ENCODE measurements around the gene CLPSL1. TPM values are rescaled to one million over a fixed set of nuclear protein-coding genes. Genes with fewer than 3 reads are reported as not detected.

The CLPSL1 gene
- total RNA-seq, 1 donor, result not detected

GRCh38 chr6:35804996-35805736 is 24.3 kb downstream of the CLPSL1 start, which contains the start of gene LHFPL5:
Gene LHFPL5 (plus strand): TSS chr6:35805352. CDS start chr6:35805671, 319 bp downstream.
- no peaks in the 10 kb centered on the region for H3K4me1 ChIP-seq (ENCODE audit: insufficient read depth, low read length)
- no peak within 1 kb of the TSS for H2AFZ ChIP-seq (ENCODE audit: low read length)
- no peaks in the 10 kb centered on the region for H3K79me2 ChIP-seq (ENCODE audit: insufficient read depth, low read length)
- no peaks in the 10 kb centered on the region for H3K36me3 ChIP-seq (ENCODE audit: insufficient read depth, low read length)
- H3K27me3 ChIP-seq (ENCODE audit: insufficient read depth, low read length), result no peaks in the 10 kb centered on the region
- TF ChIP-seq, protein P1, sequence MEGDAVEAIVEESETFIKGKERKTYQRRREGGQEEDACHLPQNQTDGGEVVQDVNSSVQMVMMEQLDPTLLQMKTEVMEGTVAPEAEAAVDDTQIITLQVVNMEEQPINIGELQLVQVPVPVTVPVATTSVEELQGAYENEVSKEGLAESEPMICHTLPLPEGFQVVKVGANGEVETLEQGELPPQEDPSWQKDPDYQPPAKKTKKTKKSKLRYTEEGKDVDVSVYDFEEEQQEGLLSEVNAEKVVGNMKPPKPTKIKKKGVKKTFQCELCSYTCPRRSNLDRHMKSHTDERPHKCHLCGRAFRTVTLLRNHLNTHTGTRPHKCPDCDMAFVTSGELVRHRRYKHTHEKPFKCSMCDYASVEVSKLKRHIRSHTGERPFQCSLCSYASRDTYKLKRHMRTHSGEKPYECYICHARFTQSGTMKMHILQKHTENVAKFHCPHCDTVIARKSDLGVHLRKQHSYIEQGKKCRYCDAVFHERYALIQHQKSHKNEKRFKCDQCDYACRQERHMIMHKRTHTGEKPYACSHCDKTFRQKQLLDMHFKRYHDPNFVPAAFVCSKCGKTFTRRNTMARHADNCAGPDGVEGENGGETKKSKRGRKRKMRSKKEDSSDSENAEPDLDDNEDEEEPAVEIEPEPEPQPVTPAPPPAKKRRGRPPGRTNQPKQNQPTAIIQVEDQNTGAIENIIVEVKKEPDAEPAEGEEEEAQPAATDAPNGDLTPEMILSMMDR (IDR thresholded peaks at IDR 0.05; ENCODE audit: extremely low read depth, low read depth, low read length), result no peak
- peak within 1 kb of the TSS; percentile 70 for H3K4me2 ChIP-seq (ENCODE audit: insufficient read depth, low read length)
- no peak within 1 kb of the TSS for H3K4me3 ChIP-seq (ENCODE audit: insufficient read depth, low read length)
- H3K9me3 ChIP-seq (ENCODE audit: low read depth, low read length), result no peaks in the 10 kb centered on the region
- peak; percentile 93 for DNase-seq (ENCODE audit: insufficient read length, low spot score, missing footprints)
- no peaks in the 10 kb centered on the region for H4K20me1 ChIP-seq (ENCODE audit: insufficient read depth, low read length)
- no peak within 1 kb of the TSS for H3K27ac ChIP-seq (ENCODE audit: low read depth, low read length)

- DNase-seq (ENCODE audit: insufficient read length, low spot score, missing footprints), result no peak
- Histone ChIP-seq H3K4me3 (ENCODE audit: insufficient read depth, low read length) (no peak overlapping the region), H3K36me3 (ENCODE audit: insufficient read depth, low read length) (no peaks in the 10 kb centered on the region), H3K27me3 (ENCODE audit: insufficient read depth, low read length) (no peaks in the 10 kb centered on the region), H3K27ac (ENCODE audit: low read depth, low read length) (no peak overlapping the region), H4K20me1 (ENCODE audit: insufficient read depth, low read length) (no peaks in the 10 kb centered on the region), H3K4me1 (ENCODE audit: insufficient read depth, low read length) (peaks cover 4% of the 10 kb centered on the region), H3K4me2 (ENCODE audit: insufficient read depth, low read length) (no peak overlapping the region), H3K79me2 (ENCODE audit: insufficient read depth, low read length) (no peaks in the 10 kb centered on the region), H2AFZ (ENCODE audit: low read length) (no peak overlapping the region), H3K9me3 (ENCODE audit: low read depth, low read length) (no peaks in the 10 kb centered on the region)
- TF ChIP-seq, protein P1 (IDR thresholded peaks at IDR 0.05; ENCODE audit: extremely low read depth, low read depth, low read length), result no peak
Observed at GRCh38 chr6:35808688-35809087, 27.9 kb downstream of the CLPSL1 start.

DNA sequence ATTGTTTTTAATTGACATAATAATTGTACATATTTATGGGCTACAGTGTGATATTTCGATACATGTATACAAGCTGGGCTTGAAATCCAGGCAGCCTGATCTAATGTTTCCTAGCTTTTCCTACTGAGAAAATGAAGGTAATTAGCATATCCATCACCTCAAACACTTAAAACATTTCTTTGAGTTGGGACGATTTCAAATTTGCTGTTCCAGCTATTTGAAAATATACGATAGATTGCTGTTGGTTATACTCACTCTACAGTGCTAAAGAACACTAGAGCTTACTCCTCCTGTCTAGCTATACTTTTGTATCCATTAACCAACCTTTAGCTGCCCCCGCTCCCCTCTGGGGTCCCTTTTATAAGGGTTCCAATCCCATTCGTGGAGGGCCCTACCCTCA is 29.0 kb downstream of the CLPSL1 start:
- Histone ChIP-seq H3K79me2 (ENCODE audit: insufficient read depth, low read length) (no peaks in the 10 kb centered on the region), H3K27ac (ENCODE audit: low read depth, low read length) (no peak overlapping the region), H3K27me3 (ENCODE audit: insufficient read depth, low read length) (no peaks in the 10 kb centered on the region), H3K36me3 (ENCODE audit: insufficient read depth, low read length) (no peaks in the 10 kb centered on the region), H4K20me1 (ENCODE audit: insufficient read depth, low read length) (no peaks in the 10 kb centered on the region), H3K4me3 (ENCODE audit: insufficient read depth, low read length) (no peak overlapping the region), H2AFZ (ENCODE audit: low read length) (no peak overlapping the region), H3K9me3 (ENCODE audit: low read depth, low read length) (no peaks in the 10 kb centered on the region), H3K4me2 (ENCODE audit: insufficient read depth, low read length) (no peak overlapping the region), H3K4me1 (ENCODE audit: insufficient read depth, low read length) (peaks cover 4% of the 10 kb centered on the region)
- DNase-seq (ENCODE audit: insufficient read length, low spot score, missing footprints), result no peak
- TF ChIP-seq, protein P1 (IDR thresholded peaks at IDR 0.05; ENCODE audit: extremely low read depth, low read depth, low read length), result no peak

DNA sequence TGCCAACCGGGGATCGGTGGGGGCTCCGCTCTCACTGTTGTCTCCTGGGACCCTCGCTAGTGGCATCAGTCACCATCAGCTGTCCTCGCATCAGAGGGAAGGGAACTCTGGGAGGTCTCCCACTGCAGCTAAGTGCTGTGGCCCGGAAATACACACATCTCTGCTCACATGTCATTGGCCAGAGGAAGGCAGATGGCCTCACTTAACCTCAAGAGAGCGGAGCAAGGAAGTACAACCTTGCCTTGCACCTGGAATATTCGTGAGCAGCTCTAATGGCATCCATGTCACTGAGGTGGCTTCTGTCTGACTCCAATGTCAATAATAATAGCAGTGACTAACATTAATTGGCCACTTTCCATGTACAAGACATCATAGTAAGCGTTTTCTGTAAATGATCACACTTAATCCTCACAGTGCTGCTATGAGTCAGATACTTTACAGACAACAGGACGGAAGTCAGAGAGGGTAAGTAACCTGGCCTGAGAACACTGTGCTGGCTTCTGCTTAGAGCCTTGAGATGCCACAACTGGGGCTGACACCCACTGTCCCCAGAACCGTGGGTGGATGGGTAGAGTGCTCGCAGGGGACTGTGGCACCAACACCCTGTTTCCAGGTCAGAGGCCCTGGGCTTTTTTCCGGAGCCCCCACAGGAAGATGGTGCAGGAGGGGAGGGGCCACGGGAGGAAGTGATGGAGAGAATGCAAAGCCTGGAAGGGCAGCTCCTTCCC is 30.3 kb downstream of the CLPSL1 start:
- H3K27me3 ChIP-seq (ENCODE audit: insufficient read depth, low read length), result no peaks in the 10 kb centered on the region
- H3K79me2 ChIP-seq (ENCODE audit: insufficient read depth, low read length), result no peaks in the 10 kb centered on the region
- no peaks in the 10 kb centered on the region for H3K9me3 ChIP-seq (ENCODE audit: low read depth, low read length)
- no peaks in the 10 kb centered on the region for H3K36me3 ChIP-seq (ENCODE audit: insufficient read depth, low read length)
- H4K20me1 ChIP-seq (ENCODE audit: insufficient read depth, low read length), result no peaks in the 10 kb centered on the region
- H3K4me1 ChIP-seq (ENCODE audit: insufficient read depth, low read length), result peaks cover 4% of the 10 kb centered on the region
- no peak overlapping the region for H3K27ac ChIP-seq (ENCODE audit: low read depth, low read length)
- TF ChIP-seq, protein P1 (IDR thresholded peaks at IDR 0.05; ENCODE audit: extremely low read depth, low read depth, low read length), result no peak
- DNase-seq (ENCODE audit: insufficient read length, low spot score, missing footprints), result peak; percentile 86
- H3K4me2 ChIP-seq (ENCODE audit: insufficient read depth, low read length), result no peak overlapping the region
- H2AFZ ChIP-seq (ENCODE audit: low read length), result no peak overlapping the region
- no peak overlapping the region for H3K4me3 ChIP-seq (ENCODE audit: insufficient read depth, low read length)
